GM19468 (cell line): ENCODE data around the gene PTK7.
A peak's percentile ranks its signal among the peaks of the same experiment; 100 is the strongest.

Experiments used
- ATAC-seq: cut with Tn5 transposase; IDR thresholded peaks from one replicate; pipeline ENCODE4 v1.9.1; 2021; ENCODE audit warnings: mild to moderate bottlenecking, moderate library complexity, moderate number of reproducible peaks; ENCODE audit not compliant: unreplicated experiment; ENCODE audit errors: extremely low read depth

The PTK7 gene

GRCh38 chr6:43173591-43174262 lies 97.6 kb downstream of the PTK7 start:
- no peak for ATAC-seq

GRCh38 chr6:43174263-43175112 lies 98.4 kb downstream of the PTK7 start:
- ATAC-seq = peak; percentile 43

- ATAC-seq = no peak
Observed at GRCh38 chr6:43175676-43176422, 99.7 kb downstream of the PTK7 start.

- ATAC-seq = no peak
Observed at GRCh38 chr6:43176423-43176786, 100.3 kb downstream of the PTK7 start.

- ATAC-seq = no peak
Observed at GRCh38 chr6:43178150-43178549, 102.0 kb downstream of the PTK7 start.

GRCh38 chr6:43178951-43179830 lies 103.1 kb downstream of the PTK7 start:
- no peak for ATAC-seq

GRCh38 chr6:43180058-43180457 lies 103.9 kb downstream of the PTK7 start:
- no peak for ATAC-seq

- no peak for ATAC-seq
Observed at GRCh38 chr6:43180985-43181384, 104.9 kb downstream of the PTK7 start.

GRCh38 chr6:43181621-43181941 lies 105.5 kb downstream of the PTK7 start:
- ATAC-seq = no peak

GRCh38 chr6:43181942-43182860 lies 106.1 kb downstream of the PTK7 start, which contains the start of gene CUL9:
TSS of gene CUL9 (plus strand) at chr6:43182196. CDS start at chr6:43184311, 2,115 bp downstream.
- peak; percentile 78 for ATAC-seq

- ATAC-seq = no peak
Observed at GRCh38 chr6:43183441-43183840, 107.3 kb downstream of the PTK7 start.

- no peak for ATAC-seq
Observed at GRCh38 chr6:43184268-43184985, 108.3 kb downstream of the PTK7 start.

- ATAC-seq = no peak
Observed at GRCh38 chr6:43185391-43185985, 109.4 kb downstream of the PTK7 start.

GRCh38 chr6:43186019-43186418 lies 109.9 kb downstream of the PTK7 start:
- no peak for ATAC-seq

- ATAC-seq = no peak
Observed at GRCh38 chr6:43186706-43187105, 110.6 kb downstream of the PTK7 start.

- no peak for ATAC-seq
Observed at GRCh38 chr6:43187821-43188220, 111.7 kb downstream of the PTK7 start.

- no peak for ATAC-seq
Observed at GRCh38 chr6:43188426-43188825, 112.3 kb downstream of the PTK7 start.

- no peak for ATAC-seq
Observed at GRCh38 chr6:43189776-43190304, 113.7 kb downstream of the PTK7 start.
